K562 (cell line): Measurements from ENCODE around the gene SUPT7L. TPM values are rescaled to one million over a fixed set of nuclear protein-coding genes. Genes with fewer than 3 reads are reported as not detected.
"Not testable (repeated sequence)": the region's sequence is repeated elsewhere in the genome, so short reads cannot be mapped to it uniquely, and the experiment has no call there.

ENCODE experiments used
- ATAC-seq: fragments of 200-7000 bp; cut with Tn5 transposase; 3 replicates; pipeline ENCODE4 v1.9.1; 2020; ENCODE audit warnings: moderate library complexity
- BruUV-seq: library from RNA; stranded (reverse); fragments of 400-500 nt; replicated peaks from 2 replicates; lab custom pipeline; 2021; lab: Mats Ljungman, UMichigan
- CTCF ChIA-PET: fragments of 300-600 bp; formaldehyde crosslinking; extraction: SDS; loops from one replicate; lab custom pipeline; 2021; ENCODE audit warnings: low intra/inter-chr PET ratio; lab: Yijun Ruan, JAX
- POLR2A ChIA-PET: fragments of 300-600, 350-650 bp; sonication (Branson Sonifier 250); formaldehyde crosslinking; extraction: SDS; loops from one replicate; lab custom pipeline; 2021; ENCODE audit warnings: antibody characterized with exemption, inconsistent platforms; lab: Yijun Ruan, JAX
- DNase-seq, 4 experiments: peaks; one replicate each; pipeline versions ENCODE4 v3.0.0 to v3.0.0-alpha.2; 2011 to 2018; ENCODE audit warnings: low spot score in 3 of 4, mixed read lengths in 3 of 4; ENCODE audit errors: extremely low read depth in 1 of 4
- FAIRE-seq: peaks from 2 replicates; lab custom pipeline; 2011; peaks lifted over from hg19 to GRCh38; lab: Jason Lieb, UNC
- H2AFZ ChIP-seq: 2 replicates; pipeline ENCODE4 v1.6.0; 2011; ENCODE audit warnings: low read depth, low read length, control low read depth, inconsistent platforms
- H3K27ac ChIP-seq: fragments of 200-600 bp; 3 replicates; pipeline ENCODE4 v1.8.0; 2011; ENCODE audit warnings: low read depth, mild to moderate bottlenecking, control low read depth, inconsistent platforms, low read length, moderate library complexity, mixed read lengths; ENCODE audit errors: extremely low read depth
- H3K27me3 ChIP-seq, 2 experiments: fragments of 300-600 bp in 1 of 2; 2 replicates in 1 of 2; 3 replicates in 1 of 2; pipeline versions ENCODE4 v1.6.0 to v1.8.0; 2011; ENCODE audit warnings: inconsistent platforms in 2 of 2, low read length in 2 of 2, mild to moderate bottlenecking in 1 of 2, mixed read lengths in 1 of 2, moderate library complexity in 1 of 2; ENCODE audit not compliant: control insufficient read depth in 2 of 2, insufficient read depth in 2 of 2
- H3K36me3 ChIP-seq: fragments of 300-600 bp; 3 replicates; pipeline ENCODE4 v1.8.0; 2011; ENCODE audit warnings: mild to moderate bottlenecking, low read length, inconsistent platforms; ENCODE audit not compliant: control insufficient read depth, insufficient read depth
- H3K4me1 ChIP-seq, 2 experiments: fragments of 200-600 bp in 1 of 2; replicated peaks in 1 of 2; 2 replicates in 1 of 2; 3 replicates in 1 of 2; pipeline versions ENCODE4 v1.5.1 to v1.8.0; 2011; ENCODE audit warnings: inconsistent platforms in 2 of 2, low read length in 2 of 2, mild to moderate bottlenecking in 1 of 2, mixed read lengths in 1 of 2, moderate library complexity in 1 of 2; ENCODE audit not compliant: control insufficient read depth in 2 of 2, insufficient read depth in 2 of 2
- H3K4me2 ChIP-seq: 2 replicates; pipeline ENCODE4 v1.6.1; 2011; ENCODE audit warnings: low read length, control low read depth, inconsistent platforms, mixed read lengths; ENCODE audit not compliant: insufficient read depth
- H3K4me3 ChIP-seq: fragments of 200-600 bp; sonication (generic), shearing (Covaris generic); 2 replicates; pipeline ENCODE4 v1.5.1; 2016; ENCODE audit warnings: control low read depth, inconsistent platforms
- H3K79me2 ChIP-seq: fragments of 200-600 bp; 3 replicates; pipeline ENCODE4 v1.8.0; 2011; ENCODE audit warnings: low read length, inconsistent platforms; ENCODE audit not compliant: control insufficient read depth, insufficient read depth
- H3K9ac ChIP-seq, 2 experiments: 2 replicates each; pipeline versions ENCODE4 v1.6.0 to v1.6.1; 2011; ENCODE audit warnings: low read depth in 2 of 2, low read length in 2 of 2, control low read depth in 1 of 2, inconsistent platforms in 1 of 2, mild to moderate bottlenecking in 1 of 2, mixed read lengths in 1 of 2; ENCODE audit not compliant: insufficient read depth in 1 of 2
- H3K9me1 ChIP-seq: one replicate; pipeline ENCODE4 v1.6.0; 2011; ENCODE audit warnings: inconsistent platforms, mild to moderate bottlenecking, low read length, moderate library complexity; ENCODE audit not compliant: control insufficient read depth, insufficient read depth
- H3K9me3 ChIP-seq: replicated peaks from 2 replicates; pipeline ENCODE4 v1.5.1; 2011; ENCODE audit warnings: low read depth, low read length, inconsistent platforms; ENCODE audit not compliant: control insufficient read depth, insufficient read depth
- H4K20me1 ChIP-seq: replicated peaks from 2 replicates; pipeline ENCODE4 v1.6.1; 2011; ENCODE audit warnings: low read length, inconsistent platforms, mixed read lengths; ENCODE audit not compliant: control insufficient read depth, insufficient read depth
- CEBPB ChIP-seq: fragments of 450-650 bp; IDR thresholded peaks from 2 replicates; pipeline ENCODE4 v1.6.1; 2016; ENCODE audit warnings: missing genetic modification characterization, missing compliant biosample characterization
- SIX5 ChIP-seq, 2 experiments: IDR thresholded peaks; 2 replicates each; pipeline ENCODE4 v1.6.1; 2011; ENCODE audit warnings: low read length in 2 of 2, borderline replicate concordance in 1 of 2, low read depth in 1 of 2, mild to moderate bottlenecking in 1 of 2, moderate library complexity in 1 of 2; ENCODE audit not compliant: insufficient read depth in 1 of 2
- TCF7 ChIP-seq: sonication (generic); IDR thresholded peaks from 2 replicates; pipeline ENCODE4 v1.6.1; 2016; ENCODE audit warnings: antibody characterized with exemption, borderline replicate concordance
- WGBS: fragments of 100-300 bp; shearing (Covaris generic); methylation state at CpG from one replicate; pipeline ENCODE4 v1.1.6; 2016; ENCODE audit warnings: low coverage, mixed read lengths; ENCODE audit not compliant: insufficient coverage; ENCODE audit errors: missing lambda C conversion rate; 5-methylcytosine and 5-hydroxymethylcytosine counted together
- in situ Hi-C: fragments of 300-500 bp; cut with MboI; formaldehyde crosslinking; loops from 4 replicates; pipeline ENCODE4 v1.15.0; 2018; ENCODE audit warnings: inconsistent platforms, mixed read lengths
- intact Hi-C: fragments of 100-400 bp; cut with micrococcal nuclease; formaldehyde crosslinking; loops from 2 replicates; pipeline ENCODE4 v1.14.2; 2022
- polyA plus RNA-seq, 8 experiments: library from polyadenylated mRNA; depleted of rRNA in 4 of 8; stranded (reverse) in 5 of 8; unstranded in 3 of 8; fragments of >200 nt; fragmentation: Nextera tagmentation in 2 of 8; fragmentation: Illumina TruSeq in 1 of 8; extraction: Ambion mirVana in 2 of 8; extraction: Trizol in 1 of 8; gene quantifications; 2 replicates each; pipeline versions ENCODE4 v1.2.1 to v1.2.3, GENCODE V29; 2011 to 2014; ENCODE audit warnings: inconsistent platforms in 1 of 8, missing spikeins in 1 of 8
- total RNA-seq, 7 experiments: library from RNA; depleted of rRNA in 6 of 7; stranded (reverse); fragments of >200 nt in 6 of 7; fragmentation: Illumina TruSeq in 2 of 7; extraction: Trizol in 2 of 7; gene quantifications; 2 replicates each; pipeline versions ENCODE4 v1.2.1 to v1.2.3, GENCODE V29; 2011 to 2021; ENCODE audit warnings: low replicate concordance in 1 of 7

SUPT7L gene
- total and polyA plus RNA-seq, 9 of the 15 experiments (the other 6 are each of a cell fraction or from before 2014, with no cell fraction given): 22.0 to 72.8 (median 40.2) TPM

DNA sequence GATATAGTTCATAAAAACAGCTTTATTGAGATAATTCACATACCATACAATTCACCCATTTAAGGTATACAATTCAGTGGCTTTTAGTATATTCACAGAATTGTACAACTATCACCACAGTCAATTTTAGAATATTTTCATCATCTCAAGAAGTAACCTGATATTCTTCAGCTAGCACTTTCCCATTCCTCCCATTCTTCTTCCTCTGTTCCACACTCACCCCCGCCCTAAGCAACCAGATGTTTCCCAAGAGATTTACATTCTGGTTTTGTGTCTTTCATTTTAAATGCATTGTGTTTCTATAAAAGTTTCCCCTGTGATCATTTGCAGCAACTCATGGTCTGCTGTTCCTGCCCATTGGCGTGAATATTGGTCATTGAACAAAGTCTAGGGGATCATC lies 29.1 kb downstream of the SUPT7L start (continued):
- no peak for TF ChIP-seq SIX5 (IDR thresholded peaks at IDR 0.05; ENCODE audit: borderline replicate concordance in 1 of 2, insufficient read depth in 1 of 2, low read depth in 1 of 2, low read length in 2 of 2)
- no peak for TF ChIP-seq CEBPB (tag)
- no peak for TF ChIP-seq TCF7

DNA sequence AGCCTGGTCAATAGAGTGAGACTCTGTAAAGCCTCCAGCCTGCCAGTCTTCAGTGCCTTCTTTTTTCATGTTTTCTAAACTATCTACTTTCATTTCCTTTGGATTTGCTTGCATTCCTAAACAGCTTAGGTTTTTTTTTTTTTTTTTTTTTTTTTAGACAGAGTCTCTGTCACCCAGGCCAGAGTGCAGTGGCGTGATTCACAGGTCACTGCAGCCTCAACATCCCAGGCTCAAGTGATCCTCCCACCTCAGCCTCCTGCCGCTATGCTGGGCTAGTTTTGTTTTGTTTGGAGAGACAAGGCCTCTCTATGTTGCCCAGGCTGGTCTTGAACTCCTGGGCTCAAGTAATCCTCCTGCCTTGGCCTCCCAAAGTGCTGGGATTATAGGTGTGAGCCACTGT lies 33.2 kb downstream of the SUPT7L start:
- in situ Hi-C loops: not testable (repeated sequence)

More for the DNA sequence above, 33.2 kb downstream of the SUPT7L start:
- Histone ChIP-seq H3K4me1 (peaks cover 0 to 11% of the 10 kb centered on the region in 2 experiments; a peak in 4 of 5 replicates), H3K79me2 (peaks cover 19% of the 10 kb centered on the region), H3K36me3 (peaks cover 49% of the 10 kb centered on the region)
- H3K27me3 ChIP-seq, POLR2A ChIA-PET, H3K27ac ChIP-seq, CTCF ChIA-PET, H3K4me3 ChIP-seq, H4K20me1 ChIP-seq, BruUV-seq, H3K9me1 ChIP-seq, H2AFZ ChIP-seq, H3K9ac ChIP-seq, intact Hi-C loops, ATAC-seq, H3K9me3 ChIP-seq, FAIRE-seq, DNase-seq, H3K4me2 ChIP-seq: not testable (repeated sequence)
- 96% methylated on average over 2 of the region's 2 CpGs for WGBS
